Measurements from ENCODE around the gene AFTPH.
"Not testable (repeated sequence)": the region's sequence is repeated elsewhere in the genome, so short reads cannot be mapped to it uniquely, and the experiment has no call there.

Gene AFTPH

DNA sequence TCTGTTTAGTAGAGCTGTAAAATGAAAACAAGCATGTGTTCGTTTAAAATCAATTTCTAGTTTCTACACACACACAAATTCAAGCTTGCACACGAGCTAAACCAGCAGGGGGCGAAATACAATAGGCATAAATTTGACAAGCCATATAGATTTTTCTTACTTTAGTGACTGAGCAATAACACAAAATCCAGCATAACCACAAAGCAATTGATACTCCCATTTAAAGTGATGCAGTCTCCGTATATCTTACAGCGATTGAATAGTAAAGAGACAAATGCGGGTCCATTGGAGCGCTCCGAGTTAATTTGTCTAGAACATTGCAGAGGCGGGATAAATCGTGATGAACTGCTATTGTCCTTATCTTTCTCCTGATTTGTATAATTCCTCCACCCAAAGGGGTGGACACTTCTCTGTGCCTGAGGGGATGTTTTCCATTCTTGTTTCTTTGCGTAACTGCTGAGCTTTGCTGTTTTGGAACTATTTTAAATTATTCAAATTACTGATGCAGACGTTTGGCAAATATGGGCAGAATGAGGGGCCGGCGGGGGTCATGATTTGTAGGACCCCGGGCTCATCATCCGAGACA lies 1.2 kb upstream of the AFTPH start:
- in situ Hi-C loops (cut with MboI; ENCODE audit: low sequenced_read_pairs, unreplicated experiment): loop anchor here (25.0 kb wide), 1 partner anchor 514 kb away; no protein-coding TSS in a partner anchor
- DNase-seq (ENCODE audit: low spot score): peak; percentile 57
- TF ChIP-seq, protein P1, sequence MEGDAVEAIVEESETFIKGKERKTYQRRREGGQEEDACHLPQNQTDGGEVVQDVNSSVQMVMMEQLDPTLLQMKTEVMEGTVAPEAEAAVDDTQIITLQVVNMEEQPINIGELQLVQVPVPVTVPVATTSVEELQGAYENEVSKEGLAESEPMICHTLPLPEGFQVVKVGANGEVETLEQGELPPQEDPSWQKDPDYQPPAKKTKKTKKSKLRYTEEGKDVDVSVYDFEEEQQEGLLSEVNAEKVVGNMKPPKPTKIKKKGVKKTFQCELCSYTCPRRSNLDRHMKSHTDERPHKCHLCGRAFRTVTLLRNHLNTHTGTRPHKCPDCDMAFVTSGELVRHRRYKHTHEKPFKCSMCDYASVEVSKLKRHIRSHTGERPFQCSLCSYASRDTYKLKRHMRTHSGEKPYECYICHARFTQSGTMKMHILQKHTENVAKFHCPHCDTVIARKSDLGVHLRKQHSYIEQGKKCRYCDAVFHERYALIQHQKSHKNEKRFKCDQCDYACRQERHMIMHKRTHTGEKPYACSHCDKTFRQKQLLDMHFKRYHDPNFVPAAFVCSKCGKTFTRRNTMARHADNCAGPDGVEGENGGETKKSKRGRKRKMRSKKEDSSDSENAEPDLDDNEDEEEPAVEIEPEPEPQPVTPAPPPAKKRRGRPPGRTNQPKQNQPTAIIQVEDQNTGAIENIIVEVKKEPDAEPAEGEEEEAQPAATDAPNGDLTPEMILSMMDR (IDR thresholded peaks at IDR 0.05; ENCODE audit: borderline replicate concordance, control extremely low read depth, extremely low read depth, insufficient read depth, missing control alignments): peak; percentile 76

GRCh38 chr2:64524604-64525316 lies 632 bp downstream of the AFTPH start:
- peak; percentile 29 for DNase-seq (ENCODE audit: low spot score)
- in situ Hi-C loops (cut with MboI; ENCODE audit: low sequenced_read_pairs, unreplicated experiment): loop anchor here (25.0 kb wide), 1 partner anchor 513 kb away; no protein-coding TSS in a partner anchor
- TF ChIP-seq, protein P1 (IDR thresholded peaks at IDR 0.05; ENCODE audit: borderline replicate concordance, control extremely low read depth, extremely low read depth, insufficient read depth, missing control alignments): no peak

GRCh38 chr2:64525317-64525613 lies 1.1 kb downstream of the AFTPH start:
- peak; percentile 46 for DNase-seq (ENCODE audit: low spot score)
- TF ChIP-seq, protein P1 (IDR thresholded peaks at IDR 0.05; ENCODE audit: borderline replicate concordance, control extremely low read depth, extremely low read depth, insufficient read depth, missing control alignments): no peak
- in situ Hi-C loops (cut with MboI; ENCODE audit: low sequenced_read_pairs, unreplicated experiment): no loop called here

- in situ Hi-C loops (cut with MboI; ENCODE audit: low sequenced_read_pairs, unreplicated experiment): no loop called here
- DNase-seq (ENCODE audit: low spot score): no peak
- TF ChIP-seq, protein P1 (IDR thresholded peaks at IDR 0.05; ENCODE audit: borderline replicate concordance, control extremely low read depth, extremely low read depth, insufficient read depth, missing control alignments): no peak
Observed at GRCh38 chr2:64526034-64526433, 1.9 kb downstream of the AFTPH start.

DNA sequence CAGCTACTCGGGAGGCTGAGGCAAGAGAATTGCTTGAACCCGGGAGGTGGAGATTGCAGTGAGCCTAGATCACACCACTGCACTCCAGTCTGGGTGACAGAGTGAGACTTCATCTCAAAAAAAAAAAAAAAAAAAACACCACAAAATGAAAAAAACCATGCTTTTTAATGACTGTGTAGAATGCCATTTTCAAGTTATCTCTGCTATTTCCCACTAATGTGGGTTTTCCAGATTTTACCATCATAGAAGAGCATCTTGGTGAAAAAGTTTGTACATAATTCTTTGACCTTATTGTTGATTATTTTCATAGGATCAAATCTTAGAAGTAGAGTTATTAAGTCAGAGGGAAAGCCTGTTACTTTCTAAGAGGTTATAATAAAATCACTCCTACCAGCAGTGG lies 6.8 kb downstream of the AFTPH start:
- in situ Hi-C loops (cut with MboI; ENCODE audit: low sequenced_read_pairs, unreplicated experiment); DNase-seq (ENCODE audit: low spot score): not testable (repeated sequence)

GRCh38 chr2:64532030-64532429 lies 7.9 kb downstream of the AFTPH start:
- TF ChIP-seq, protein P1 (IDR thresholded peaks at IDR 0.05; ENCODE audit: borderline replicate concordance, control extremely low read depth, extremely low read depth, insufficient read depth, missing control alignments): no peak
- DNase-seq (ENCODE audit: low spot score): no peak
- in situ Hi-C loops (cut with MboI; ENCODE audit: low sequenced_read_pairs, unreplicated experiment): no loop called here

DNA sequence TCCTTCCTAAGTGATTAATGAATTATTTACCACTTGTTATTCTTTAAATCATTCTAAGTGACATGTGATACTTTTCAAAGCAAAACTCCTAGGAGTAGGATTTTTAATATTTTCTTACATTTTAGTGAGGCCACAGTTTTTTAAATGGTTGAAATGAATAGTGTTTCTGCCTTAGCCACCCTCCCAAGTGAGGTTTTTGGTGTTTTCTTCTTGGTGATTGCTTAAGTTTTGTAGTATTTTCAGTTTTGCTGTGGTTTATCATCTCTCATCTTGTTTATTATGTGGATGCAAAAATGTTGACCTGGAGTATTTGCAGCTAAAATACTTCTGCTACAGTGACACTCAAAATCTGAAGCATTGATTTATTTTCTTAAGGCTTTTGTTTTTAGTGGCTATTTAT lies 9.8 kb downstream of the AFTPH start:
- TF ChIP-seq, protein P1 (IDR thresholded peaks at IDR 0.05; ENCODE audit: borderline replicate concordance, control extremely low read depth, extremely low read depth, insufficient read depth, missing control alignments): no peak
- no peak for DNase-seq (ENCODE audit: low spot score)
- in situ Hi-C loops (cut with MboI; ENCODE audit: low sequenced_read_pairs, unreplicated experiment): no loop called here
